Mesodermal cell (in vitro differentiated cells): Measurements from ENCODE around the gene DBET.
"Not testable (repeated sequence)": the region's sequence is repeated elsewhere in the genome, so short reads cannot be mapped to it uniquely, and the experiment has no call there.

ENCODE experiments used
- H3K27ac ChIP-seq: 2 replicates; pipeline ENCODE4 v1.7.0; 2013; ENCODE audit warnings: mild to moderate bottlenecking, low read depth, low read length, moderate library complexity; ENCODE audit not compliant: severe bottlenecking
- H3K36me3 ChIP-seq: 2 replicates; pipeline ENCODE4 v1.7.1; 2013; ENCODE audit warnings: mild to moderate bottlenecking, low read length, moderate library complexity; ENCODE audit not compliant: control insufficient read depth, insufficient read depth
- H3K4me1 ChIP-seq: one replicate; pipeline ENCODE4 v1.7.1; 2013; ENCODE audit warnings: mild to moderate bottlenecking, low read length; ENCODE audit not compliant: insufficient read depth, control insufficient read depth, poor library complexity, severe bottlenecking
- H3K4me3 ChIP-seq: 2 replicates; pipeline ENCODE4 v1.7.0; 2013; ENCODE audit warnings: low read length, control low read depth, mild to moderate bottlenecking; ENCODE audit not compliant: insufficient read depth, poor library complexity, severe bottlenecking; ENCODE audit errors: extremely low read depth
- H3K9me3 ChIP-seq: 2 replicates; pipeline ENCODE4 v1.7.1; 2013; ENCODE audit warnings: mild to moderate bottlenecking, low read length, moderate library complexity; ENCODE audit not compliant: control insufficient read depth
- WGBS, 2 experiments: methylation state at CpG; one replicate each; pipeline ENCODE4 v1.1.5; 2013; ENCODE audit warnings: missing lambda C conversion rate in 2 of 2; ENCODE audit not compliant: insufficient coverage in 2 of 2; 5-methylcytosine and 5-hydroxymethylcytosine counted together

The DBET gene

DNA sequence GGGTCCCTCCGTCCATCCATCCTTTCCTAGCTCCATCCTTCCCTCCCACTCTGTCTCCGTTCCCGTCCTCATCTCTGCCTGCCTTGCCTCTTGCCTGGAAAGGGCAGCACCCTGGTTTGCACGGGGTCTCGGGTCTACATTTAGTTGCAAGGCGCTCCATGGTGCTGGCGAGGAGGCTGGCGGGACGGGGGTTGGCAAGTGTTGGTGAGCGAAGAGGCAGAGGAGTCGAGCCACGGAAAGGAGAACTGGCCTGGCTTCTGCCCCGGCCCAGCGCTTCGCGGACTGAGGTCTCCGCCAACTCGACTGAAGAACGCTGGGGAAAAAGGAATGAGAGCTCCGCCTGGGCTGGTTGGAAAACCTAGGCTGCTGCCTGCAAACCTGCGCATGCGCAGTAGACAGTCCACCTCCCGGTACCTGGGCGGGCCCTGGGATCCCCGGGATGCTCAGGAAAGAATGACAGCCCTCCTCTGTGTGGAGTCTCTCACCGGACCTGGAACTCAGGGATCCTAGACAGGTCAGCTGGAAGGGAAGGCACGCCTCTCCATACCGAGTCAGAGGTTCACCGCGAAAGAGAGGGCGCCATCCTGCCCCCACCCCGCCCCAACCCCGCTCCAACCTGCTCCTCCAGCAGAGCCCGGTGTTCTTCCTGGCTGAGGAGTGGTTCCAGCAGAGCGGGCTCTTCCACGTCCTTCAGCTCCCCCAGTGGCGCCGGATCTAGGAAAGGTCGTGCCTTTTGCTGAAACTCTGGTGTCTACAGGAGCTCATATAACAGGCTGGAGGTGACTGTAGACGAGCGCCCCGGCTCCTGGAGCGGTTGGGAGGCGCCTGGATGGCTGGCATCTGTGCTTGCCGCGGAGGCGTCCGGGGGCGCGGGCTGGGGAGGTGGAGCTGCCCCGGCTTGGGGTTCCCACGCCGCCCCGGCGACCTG, 43.2 kb upstream of the DBET start:
- Histone ChIP-seq H3K4me3 (no peak overlapping the region), H3K27ac (no peak overlapping the region), H3K36me3 (no peaks in the 10 kb centered on the region), H3K9me3 (peaks cover 36% of the 10 kb centered on the region), H3K4me1 (no peaks in the 10 kb centered on the region)
- 82 to 87% methylated on average over 30 to 48 of the region's 55 CpGs for WGBS, 2 experiments

DNA sequence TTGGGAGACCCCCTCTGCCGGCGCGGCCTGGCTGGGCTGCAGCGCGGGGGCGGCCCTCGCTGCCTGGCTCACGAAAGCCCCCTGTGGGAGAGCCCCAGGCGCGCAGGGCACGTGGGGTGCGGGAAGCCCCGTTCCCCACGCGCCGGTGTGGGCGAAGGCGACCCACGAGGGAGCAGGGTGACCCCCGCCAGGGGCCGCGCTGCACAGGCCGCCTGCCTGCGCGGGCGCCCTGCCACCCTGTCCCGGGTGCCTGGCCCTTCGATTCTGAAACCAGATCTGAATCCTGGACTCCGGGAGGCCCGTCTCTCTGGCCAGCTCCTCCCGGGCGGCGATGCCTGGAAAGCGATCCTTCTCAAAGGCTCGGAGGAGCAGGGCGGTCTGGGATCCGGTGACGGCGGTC, 42.3 kb upstream of the DBET start:
- not testable (repeated sequence) for H3K4me1 ChIP-seq, H3K27ac ChIP-seq, H3K4me3 ChIP-seq, H3K36me3 ChIP-seq
- WGBS, 2 experiments: 69 to 76% methylated on average over 19 to 21 of the region's 39 CpGs
- H3K9me3 ChIP-seq: peaks cover 36% of the 10 kb centered on the region

GRCh38 chr4:190022614-190023281, 41.6 kb upstream of the DBET start:
- not testable (repeated sequence) for H3K36me3 ChIP-seq, H3K4me3 ChIP-seq, H3K4me1 ChIP-seq, H3K27ac ChIP-seq
- H3K9me3 ChIP-seq: peaks cover 34% of the 10 kb centered on the region
- WGBS, 2 experiments: 80 to 86% methylated on average over 10 to 13 of the region's 47 CpGs

- not testable (repeated sequence) for H3K36me3 ChIP-seq, H3K9me3 ChIP-seq, H3K4me3 ChIP-seq, H3K4me1 ChIP-seq, H3K27ac ChIP-seq
- no CpG with 5 or more reads among the region's 10 CpGs for WGBS, 2 experiments
These were observed 37.1 kb upstream of the DBET start, which contains the start of gene FRG2 for GRCh38 chr4:190027156-190027555. TSS of gene FRG2 (minus strand) at chr4:190027256. CDS start at chr4:190027204, 52 bp downstream.

- H3K27ac ChIP-seq: not testable (repeated sequence)
These were observed 33.0 kb upstream of the DBET start for GRCh38 chr4:190031264-190031663.

GRCh38 chr4:190037704-190038388, 26.5 kb upstream of the DBET start:
- not testable (repeated sequence) for H3K9me3 ChIP-seq, H3K4me3 ChIP-seq, H3K27ac ChIP-seq, H3K36me3 ChIP-seq, H3K4me1 ChIP-seq
- no CpG with 5 or more reads among the region's 39 CpGs for WGBS, 2 experiments

More at GRCh38 chr4:190031264-190031663, 33.0 kb upstream of the DBET start:
- H3K4me3 ChIP-seq, H3K36me3 ChIP-seq, H3K4me1 ChIP-seq, H3K9me3 ChIP-seq: not testable (repeated sequence)
- no CpG with 5 or more reads among the region's 5 CpGs for WGBS, 2 experiments

GRCh38 chr4:190040873-190041272, 23.4 kb upstream of the DBET start:
- H3K36me3 ChIP-seq: not testable (repeated sequence)
- 96 to 97% methylated on average over 10 to 12 of the region's 40 CpGs for WGBS, 2 experiments

GRCh38 chr4:190047627-190048026, 16.7 kb upstream of the DBET start:
- not testable (repeated sequence) for H3K36me3 ChIP-seq, H3K4me3 ChIP-seq, H3K27ac ChIP-seq, H3K4me1 ChIP-seq, H3K9me3 ChIP-seq
- no CpG with 5 or more reads among the region's 12 CpGs for WGBS, 2 experiments

More at GRCh38 chr4:190040873-190041272, 23.4 kb upstream of the DBET start:
- not testable (repeated sequence) for H3K9me3 ChIP-seq, H3K4me3 ChIP-seq, H3K4me1 ChIP-seq, H3K27ac ChIP-seq

DNA sequence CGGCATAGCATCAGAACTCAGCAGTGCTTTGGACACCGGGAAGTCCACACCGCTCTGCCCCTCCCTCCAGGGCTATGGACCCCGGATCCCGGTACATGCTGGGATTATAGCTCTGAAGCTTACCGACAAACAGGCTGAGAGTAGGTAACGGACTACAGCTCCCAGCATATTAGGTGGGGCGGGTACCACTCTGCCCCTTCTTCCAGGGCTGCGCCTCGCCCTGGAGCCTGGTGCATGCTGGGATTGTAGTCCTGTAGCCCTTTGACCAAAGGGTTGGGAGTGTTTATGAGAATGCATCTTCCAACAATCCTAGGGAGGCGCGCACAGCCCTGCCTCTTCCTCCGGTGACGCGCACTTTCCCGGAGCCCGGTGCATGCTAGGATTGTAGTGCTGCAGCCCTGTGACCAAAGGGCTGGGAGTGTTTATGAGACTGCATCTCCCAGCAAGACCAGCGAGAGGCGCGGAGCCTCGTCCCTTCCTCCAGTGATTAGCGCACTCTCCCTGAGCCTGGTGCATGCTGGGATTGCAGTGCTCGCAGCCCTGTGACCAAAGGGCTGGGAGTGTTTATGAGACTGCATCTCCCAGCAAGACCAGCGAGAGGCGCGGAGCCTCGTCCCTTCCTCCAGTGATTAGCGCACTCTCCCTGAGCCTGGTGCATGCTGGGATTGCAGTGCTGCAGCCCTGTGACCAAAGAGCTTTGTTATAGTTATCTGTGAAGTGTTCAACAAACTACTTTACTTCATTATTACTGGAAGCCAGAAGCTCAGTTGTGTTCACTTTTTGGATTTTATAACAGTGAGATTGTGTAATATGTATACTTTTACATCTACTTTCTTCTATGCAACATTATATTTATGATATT, 14.7 kb upstream of the DBET start:
- not testable (repeated sequence) for H3K9me3 ChIP-seq, H3K4me3 ChIP-seq, H3K27ac ChIP-seq, H3K4me1 ChIP-seq, H3K36me3 ChIP-seq
- no CpG with 5 or more reads among the region's 28 CpGs for WGBS, 2 experiments

GRCh38 chr4:190058997-190059396, 5.3 kb upstream of the DBET start:
- not testable (repeated sequence) for H3K9me3 ChIP-seq, H3K4me3 ChIP-seq, H3K36me3 ChIP-seq, H3K4me1 ChIP-seq, H3K27ac ChIP-seq
- WGBS, 2 experiments: 30% methylated on average over 3 of the region's 4 CpGs; no CpG with 5 or more reads in 1 of the 2 experiments
